CD4-positive, alpha-beta T cell treated with Interleukin-10 for 1 hour (primary cell): ENCODE results near the gene MYOG.

ENCODE experiments used
- DNase-seq: peaks from one replicate; pipeline ENCODE4 v3.0.0-alpha.2; 2020

The MYOG gene

DNA sequence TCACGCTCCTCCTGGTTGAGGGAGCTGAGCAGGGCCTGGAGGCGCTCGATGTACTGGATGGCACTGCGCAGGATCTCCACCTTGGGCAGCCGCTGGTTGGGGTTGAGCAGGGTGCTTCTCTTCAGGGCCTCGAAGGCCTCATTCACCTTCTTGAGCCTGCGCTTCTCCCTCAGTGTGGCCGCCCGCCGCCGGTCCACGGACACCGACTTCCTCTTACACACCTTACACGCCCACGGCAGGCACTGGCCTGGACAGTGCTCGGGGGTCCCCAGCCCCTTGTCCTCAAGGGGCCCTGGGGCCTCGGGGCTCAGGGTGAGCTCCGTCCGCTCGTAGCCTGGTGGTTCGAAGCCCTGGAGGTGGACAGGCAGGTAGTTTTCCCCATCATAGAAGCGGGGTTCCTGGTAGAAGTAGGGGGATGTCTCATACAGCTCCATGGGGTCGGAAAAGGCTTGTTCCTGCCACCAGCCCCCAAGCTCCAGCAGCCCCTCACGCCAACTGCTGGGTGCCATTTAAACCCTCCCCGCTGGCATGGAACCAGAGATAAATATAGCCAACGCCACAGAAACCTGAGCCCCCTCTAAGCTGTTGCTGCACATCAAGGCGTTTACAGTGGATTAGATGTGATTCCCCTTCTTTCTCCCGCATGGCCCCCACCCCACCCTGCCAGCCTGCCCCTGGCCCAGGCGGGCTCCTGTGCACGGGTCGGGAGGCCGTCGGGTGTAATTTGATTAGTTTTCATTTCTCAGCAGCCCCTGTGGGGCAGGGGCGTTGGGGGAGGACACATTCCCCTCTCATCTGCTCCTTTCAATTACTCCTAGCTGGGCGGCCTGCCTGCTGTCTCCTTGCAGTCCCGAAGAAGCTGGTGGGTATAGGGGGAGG lies at the start of gene MYOG:
Gene MYOG, minus strand, starts transcription at position 485 of the 879 bp plus-strand sequence. Its CDS starts 51 bp downstream, at position 434.
- DNase-seq = no peak

DNA sequence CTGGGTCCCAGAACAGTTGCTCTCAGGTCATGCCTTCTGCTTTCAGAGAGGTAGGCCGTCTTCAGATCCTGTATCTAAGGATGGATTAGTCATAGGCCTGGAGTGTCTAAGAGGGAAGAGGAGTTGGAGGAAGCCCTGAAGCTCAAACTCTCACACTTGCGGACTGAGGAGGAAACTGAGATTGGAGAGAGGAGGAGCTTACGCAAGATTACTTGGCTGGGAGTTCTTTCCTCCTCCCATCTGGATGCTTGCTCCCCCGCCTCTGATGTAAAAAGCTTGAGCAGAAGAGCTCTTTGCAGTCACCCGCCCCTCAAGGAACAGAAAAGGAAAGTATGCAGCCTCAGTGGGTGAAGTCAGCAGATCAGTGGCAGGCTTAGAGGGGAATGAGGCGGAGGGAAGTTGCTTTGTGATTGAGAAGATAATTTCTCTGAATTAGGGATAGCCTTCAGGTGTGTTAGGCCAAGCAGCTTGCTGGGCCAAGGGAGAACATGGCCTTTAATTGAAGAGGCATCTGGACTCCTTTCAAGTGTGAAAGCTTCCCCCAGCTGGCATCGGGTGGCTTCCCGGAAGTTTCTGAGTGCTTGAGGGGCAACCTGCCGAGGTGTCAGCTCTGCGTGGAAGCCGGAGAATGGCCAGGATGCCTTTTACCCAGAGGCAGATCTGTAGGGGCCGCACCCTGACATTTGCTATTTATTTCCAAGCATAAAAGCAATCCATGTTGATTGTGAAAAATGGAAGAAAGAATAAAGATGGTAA lies 48.3 kb upstream of the MYOG start:
- no peak for DNase-seq

DNA sequence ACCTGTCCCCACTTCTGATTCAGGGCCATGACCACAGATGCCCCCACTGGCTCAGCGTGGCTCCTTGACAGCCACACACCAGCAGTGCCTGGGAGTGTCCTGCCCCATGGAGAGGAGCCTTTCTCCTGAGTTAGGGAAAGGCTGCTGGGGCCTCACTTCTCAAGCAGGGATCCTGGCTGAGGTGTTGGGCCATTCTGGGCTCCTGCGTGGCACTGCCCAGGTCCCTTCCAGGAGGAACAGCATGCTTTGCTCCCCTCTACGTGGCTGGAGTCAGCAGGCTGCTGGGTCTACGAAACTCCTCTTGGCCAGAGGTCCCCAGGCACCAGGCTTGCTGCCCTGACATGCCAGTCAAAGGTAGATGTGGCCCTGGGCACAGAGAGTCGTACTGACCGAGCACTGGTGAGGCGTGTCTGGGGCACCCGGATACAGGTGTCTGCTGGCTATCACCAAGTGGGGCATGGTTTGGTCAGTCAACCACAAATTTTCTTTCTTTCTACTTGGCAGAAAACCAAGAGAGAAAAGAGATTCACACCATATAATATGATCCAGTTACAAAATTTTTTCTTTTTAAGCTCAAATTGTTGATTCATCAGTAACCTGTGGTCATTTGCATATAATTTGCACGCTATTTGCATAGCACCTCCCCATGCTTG lies 45.9 kb upstream of the MYOG start:
- DNase-seq = no peak

DNA sequence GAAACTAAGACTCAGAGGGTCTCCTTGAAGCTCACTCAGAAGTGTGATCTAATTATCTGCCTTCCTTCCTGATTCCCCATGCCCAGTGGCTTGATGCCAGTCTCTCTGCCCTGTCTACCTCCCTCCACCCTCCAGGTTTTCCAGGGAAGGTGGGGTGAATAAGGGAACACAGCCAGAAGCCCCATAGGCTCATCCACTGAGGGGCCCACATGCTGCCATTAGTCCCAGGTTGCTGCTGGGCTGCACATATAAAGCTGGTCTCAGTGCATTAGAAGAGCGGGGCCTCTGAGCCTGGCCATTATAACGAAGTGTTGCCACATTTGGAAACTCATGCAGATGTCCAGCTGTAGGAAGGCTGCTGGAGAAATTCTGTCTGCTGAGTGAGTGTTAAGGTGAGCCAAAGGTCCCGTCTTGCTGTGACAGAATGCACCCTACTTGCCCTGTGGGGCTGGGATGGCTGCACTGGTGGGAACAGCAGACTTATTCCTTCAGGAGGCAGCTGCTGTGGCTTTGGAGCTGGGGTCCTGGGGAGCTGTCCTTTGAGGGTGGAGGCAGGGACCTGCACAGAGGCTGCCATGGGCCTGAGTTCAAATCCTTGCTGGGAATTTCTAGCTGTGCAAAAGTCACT lies 44.7 kb upstream of the MYOG start:
- DNase-seq = no peak

DNA sequence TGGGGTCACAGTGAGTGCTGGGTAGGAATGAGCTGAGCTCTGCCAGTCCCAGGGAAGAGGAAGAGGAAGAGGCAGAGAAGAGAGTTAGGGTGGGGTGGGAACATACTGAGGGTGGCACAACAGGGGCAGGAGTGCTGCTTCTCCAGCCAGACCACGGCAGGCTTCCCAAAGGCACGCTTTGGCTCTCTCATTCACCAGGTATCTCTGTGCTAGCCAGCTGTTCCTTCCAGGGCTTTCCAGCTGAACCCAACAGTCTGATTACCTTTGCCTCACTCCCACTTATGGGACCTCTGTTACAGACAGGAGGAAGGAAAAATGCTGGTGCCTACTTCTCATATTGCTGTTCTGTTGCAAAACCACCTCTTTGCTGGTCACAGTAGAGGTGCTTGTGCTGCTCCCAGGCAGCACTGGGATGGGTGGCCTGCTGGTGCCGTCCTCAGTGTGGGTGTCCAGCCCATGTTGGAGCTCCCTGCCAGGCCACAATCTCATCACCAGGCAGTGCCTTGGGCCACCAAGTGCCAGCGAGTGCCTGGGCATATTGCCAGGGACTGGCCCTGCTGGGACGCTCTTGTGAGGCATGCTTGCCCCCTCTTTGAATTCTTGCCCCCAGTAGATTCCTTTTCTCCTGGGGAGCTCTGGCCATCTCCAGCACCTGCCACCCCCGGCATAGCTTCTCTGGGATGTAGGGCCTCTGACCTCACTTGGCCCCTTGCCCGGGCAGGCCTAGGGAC lies 43.9 kb upstream of the MYOG start:
- no peak for DNase-seq

DNA sequence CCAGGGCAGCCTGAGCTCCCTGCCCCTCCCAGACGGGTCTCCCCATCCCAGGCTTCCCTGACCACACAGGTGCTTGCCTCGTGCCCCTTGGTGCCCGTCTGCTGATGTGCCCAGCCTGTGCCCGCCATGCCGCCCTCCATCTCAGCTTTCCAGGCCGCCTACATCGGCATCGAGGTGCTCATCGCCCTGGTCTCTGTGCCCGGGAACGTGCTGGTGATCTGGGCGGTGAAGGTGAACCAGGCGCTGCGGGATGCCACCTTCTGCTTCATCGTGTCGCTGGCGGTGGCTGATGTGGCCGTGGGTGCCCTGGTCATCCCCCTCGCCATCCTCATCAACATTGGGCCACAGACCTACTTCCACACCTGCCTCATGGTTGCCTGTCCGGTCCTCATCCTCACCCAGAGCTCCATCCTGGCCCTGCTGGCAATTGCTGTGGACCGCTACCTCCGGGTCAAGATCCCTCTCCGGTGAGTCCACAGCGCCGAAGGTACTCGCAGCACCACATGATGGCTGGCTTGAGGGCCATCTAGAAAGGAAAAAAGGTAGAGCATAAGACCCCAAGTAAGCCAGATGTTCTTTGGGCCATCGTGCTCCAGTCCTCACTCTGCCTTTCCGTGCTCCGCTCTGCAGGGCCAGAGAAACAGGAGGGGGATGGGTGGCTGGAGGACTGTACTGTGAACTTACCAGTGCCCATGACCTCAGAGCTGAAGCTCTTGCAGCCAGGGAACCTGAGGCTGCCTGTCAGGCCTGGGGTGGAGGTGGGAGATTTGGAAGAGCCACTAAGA lies 43.1 kb upstream of the MYOG start:
- no peak for DNase-seq

DNA sequence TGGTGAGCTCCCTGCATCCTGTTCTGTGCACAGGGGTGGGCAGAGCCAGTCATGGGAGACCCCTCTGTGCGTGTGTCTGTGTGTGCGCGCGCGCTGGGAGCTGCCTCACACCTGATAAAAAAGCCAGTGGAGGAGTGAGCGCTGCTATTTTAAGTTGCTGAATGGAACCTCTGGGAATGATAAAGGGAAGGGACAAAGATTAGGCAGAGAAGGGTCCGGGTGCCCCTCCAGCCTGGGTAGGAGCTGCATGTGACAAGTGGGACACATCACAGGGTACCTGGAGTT lies 42.6 kb upstream of the MYOG start:
- no peak for DNase-seq

DNA sequence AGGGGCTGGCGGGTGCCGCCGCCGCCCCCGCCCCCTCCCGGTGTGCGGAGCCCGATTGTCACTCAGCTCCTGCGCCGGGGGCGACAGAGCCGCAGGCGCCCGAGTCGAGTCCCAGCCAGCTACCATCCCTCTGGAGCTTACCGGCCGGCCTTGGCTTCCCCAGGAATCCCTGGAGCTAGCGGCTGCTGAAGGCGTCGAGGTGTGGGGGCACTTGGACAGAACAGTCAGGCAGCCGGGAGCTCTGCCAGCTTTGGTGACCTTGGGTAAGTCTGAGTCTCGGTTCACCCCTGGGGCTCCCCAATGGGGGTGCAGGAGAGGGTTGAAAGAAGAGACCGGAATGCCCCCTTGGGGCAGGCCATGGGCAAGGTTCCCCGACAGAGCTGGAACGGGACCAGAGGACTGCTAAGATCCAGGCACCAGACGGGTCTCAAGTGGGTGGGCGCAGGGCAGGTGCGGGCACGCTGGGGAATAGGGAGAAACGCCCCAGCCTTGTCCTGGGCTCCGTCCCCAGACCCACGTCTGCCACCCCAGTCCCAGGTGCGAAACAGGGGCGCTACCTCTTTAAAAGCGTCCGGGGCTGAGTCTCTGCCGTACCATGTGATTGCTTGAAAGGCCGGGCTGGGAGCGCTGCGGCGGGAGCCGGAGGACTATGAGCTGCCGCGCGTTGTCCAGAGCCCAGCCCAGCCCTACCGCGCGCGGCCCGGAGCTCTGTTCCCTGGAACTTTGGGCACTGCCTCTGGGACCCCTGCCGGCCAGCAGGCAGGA lies 42.0 kb upstream of the MYOG start, which contains the start of gene ADORA1:
Gene ADORA1, plus strand, starts transcription at position 61 of the 765 bp plus-strand sequence. CDS start 1,116 bp downstream, outside the sequence.
- DNase-seq = no peak

DNA sequence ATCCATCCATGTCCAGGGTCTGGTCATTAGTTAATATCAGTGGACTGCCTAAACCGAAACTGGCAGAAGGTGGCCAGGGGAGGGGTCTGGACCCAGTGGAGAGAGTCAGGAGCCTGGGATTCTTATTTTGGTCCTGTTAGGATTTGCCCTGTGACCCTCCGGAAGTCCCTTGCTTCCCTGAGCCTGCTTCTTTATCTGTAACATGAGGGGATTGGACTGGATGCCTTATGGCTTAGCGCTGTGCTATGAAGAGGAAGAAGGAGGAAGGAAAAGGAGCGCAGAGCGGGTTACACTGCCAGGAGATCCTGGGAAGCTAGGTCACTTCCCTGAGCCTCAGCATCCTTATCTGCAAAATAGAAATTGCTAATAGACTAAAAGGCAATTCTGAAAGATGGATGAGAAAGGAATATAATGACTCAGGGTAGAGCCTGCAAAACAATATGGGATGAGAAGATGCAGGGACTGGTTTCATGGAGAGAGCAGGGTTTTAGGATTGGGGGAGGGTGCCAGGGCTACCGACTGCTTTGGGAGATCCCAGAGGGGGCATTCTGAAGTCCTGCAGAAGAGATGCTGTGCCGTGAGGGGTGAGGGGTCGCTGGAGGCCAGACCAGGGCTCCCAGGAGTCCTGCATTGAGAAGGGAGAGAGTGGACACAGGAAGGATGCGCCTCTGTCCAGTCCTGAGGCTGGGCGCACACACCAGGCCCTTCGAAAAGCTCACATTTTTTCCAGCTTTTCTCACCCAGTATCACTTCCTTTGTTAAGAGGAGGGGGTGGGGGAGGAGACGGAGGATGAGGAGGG lies 41.3 kb upstream of the MYOG start:
- no peak for DNase-seq

DNA sequence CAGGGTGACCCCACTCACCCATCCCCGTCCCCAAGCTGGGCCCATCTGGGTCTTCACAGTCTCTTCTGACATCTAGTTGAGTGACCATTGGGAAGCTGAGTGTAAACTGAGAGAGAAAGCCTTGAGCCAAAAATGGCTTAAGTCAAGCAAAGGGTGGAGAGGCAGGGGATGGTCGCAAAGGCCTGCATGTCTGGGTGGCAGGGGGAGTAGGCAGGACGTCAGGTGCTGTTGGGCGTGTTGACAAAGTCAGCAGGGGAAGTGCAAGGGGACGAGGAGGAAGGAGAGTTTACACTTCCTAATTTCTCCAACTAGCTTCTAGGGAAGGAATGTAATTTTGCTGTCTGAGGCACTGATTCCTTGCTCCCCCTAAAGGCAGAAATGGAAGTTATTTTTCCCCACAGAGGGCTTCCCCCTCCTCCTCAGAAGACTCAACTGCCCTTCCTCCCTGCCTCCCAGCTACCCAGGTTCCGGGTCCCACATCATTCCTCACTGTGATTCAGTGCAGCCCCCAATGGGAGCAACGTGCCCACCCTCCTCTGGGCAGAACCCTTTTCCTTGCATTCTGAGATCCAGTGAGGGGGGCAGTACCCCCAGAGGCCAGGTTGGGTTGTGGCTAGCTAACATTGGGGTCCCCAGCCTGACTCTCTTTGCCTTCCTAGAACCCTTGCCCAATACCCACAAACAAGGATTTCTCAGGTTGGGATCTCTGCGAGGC lies 40.5 kb upstream of the MYOG start:
- DNase-seq = no peak

DNA sequence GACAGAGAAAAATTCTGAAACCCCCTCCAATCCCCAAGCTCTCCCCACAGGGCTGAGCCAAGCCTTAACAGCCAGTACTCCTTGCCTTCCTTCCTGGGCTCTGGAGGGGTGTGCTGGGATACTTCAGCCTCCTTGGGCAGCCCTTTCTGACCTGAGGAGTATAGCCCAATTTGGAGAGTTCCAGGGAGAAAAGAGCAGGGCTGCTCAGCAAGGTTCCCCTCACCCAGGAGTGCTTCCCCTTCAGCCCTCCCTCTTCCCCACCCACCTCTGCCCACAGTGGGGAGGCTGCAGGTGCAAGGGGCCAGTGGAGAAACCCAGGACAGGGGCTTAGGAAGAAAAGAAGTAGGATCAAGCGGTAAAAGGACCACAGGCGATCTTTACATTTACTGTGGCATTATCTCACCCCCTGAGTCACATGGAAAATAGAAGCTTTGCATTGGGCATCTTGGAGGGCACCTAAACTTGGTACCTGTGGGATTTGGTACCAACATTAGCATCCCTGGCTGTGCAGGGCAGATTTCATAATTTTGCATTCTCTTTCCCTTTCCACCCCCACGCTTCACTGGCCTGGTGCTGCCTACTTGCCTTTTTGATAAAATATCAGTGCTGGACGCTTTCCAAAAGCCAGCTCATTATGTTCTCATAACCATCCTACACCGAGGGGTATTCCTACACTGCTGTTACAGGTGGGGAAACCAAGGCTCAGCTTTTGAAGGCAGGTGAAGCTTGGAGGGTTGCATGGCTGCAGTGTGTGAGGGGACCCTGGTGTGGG lies 38.9 kb upstream of the MYOG start:
- no peak for DNase-seq

DNA sequence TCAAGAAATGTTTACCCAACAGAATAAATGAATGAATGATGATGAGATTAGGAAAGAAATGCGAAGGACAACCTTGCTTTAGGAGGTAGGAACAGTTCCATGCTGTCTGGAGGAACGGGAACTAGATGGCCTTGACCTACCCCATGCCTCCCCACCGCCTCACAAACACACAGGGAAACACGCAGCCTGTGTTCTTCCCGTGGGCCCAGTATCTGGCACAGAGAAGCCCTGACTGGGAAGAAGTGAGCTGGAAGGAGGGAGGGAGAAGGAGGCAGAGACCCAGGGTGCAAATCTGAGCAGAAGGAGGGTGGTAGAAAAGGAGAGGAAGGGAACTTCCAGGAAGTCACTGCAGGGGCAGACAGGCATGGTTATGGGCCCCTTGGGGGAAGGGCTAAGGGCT lies 38.2 kb upstream of the MYOG start:
- DNase-seq = no peak

DNA sequence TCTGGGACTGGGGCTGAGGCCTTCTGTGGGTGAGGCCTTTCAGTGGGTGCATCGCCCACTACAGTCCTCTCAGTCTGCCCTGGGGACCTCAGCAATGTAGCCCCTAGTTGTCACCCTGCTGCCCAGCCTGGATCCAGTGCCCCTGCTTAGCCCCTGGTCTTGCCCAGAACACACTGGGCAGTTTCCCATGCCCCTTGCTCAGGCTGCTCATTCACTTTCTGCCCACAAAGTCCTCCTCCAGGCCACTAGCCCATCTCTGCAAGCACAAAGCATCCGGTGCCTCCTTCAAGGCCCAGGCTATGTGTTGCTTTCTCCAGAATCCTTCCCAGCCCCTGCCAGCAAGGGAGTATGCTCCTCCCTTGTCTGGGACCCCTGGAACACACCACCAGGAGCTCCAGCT lies 36.3 kb upstream of the MYOG start:
- DNase-seq = no peak

DNA sequence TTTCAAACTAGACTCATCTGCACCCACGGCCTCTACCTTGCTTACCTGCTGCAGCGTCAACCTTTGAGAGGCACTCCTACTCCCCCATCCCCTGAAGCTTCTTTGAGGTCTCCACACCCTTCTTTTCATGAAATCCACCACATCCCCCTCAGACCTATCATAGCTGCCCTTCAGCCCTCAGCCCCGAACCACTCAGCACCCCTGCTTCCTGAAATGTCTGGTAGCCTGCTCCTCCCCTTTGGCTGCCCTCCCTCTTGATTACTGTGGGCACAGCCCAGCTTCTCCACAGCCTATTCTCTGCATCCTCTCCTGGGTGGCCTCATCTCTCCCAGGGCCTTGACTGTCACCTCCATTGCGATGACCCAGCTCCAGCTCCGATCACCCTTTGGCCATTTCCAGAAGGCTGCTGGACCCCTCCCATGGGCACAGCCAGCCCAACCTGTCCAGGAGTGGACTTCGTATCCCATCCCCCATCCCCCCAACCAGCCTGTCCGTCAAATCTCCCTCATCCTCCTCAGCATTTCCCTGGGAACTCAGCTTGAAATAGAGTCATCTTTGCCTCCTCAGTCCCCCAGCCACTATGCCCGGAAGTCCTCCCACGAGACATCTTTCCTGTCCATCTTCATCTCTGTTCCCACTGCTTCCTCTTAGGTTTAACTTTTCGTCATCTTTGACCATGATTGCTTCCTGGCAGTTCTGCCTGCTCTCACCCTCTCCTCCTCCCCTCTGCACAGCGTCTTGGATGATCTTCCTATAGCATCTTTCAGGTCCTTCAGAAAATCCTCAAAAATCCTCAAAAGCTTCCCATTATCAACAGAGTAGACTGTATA lies 35.6 kb upstream of the MYOG start:
- no peak for DNase-seq

DNA sequence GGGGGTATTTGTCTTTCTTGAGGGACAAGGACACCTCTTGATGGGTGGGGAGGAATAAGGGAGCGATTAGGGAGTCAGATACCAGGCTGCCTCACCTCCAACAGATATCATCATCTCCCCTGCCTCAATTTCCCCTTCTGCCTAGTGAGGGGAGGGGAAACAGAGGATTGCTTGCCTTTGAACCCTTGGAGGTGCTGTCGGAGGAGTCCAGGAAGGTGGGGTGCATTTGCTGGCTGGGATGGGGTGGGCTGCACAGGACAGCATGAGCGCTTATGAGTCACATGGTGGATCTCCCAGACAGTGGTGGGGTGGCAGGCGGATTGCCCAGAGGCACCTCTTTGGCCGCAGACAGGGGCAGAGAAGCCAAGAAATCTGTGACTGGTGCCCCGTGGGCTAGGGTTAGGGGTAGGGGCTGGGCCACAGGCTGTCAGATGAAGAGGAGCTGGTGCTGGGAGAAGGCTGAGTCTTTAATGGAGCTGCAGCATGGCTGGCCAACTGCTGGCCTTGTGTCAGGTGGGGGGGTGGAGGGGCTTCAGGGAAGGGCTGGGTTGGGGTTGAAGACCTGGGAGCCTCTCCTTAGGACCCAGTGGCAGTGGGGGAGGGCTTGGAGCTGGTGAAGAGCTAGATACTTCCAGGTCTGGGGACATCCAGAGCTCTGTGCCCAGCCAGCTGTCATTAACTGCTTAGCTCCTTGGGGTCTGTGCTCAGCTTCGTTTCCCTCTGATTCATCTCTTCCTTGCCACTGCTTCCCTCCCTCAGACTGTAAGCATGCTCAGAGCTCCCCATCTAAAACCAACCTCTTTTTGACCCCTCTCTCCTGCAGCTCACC lies 34.7 kb upstream of the MYOG start:
- no peak for DNase-seq
